Testis (tissue), 2 donors: ENCODE data around the gene PRKAB2.

Experiments used
- POLR2A ChIP-seq: fragments of 450-650 bp; IDR thresholded peaks from one replicate; pipeline ENCODE4 v1.6.1; 2017; ENCODE audit warnings: antibody characterized with exemption, mild to moderate bottlenecking, moderate library complexity
- TF ChIP-seq, protein P1 (sequence below), 3 experiments: fragments of 450-650 bp in 2 of 3; fragments of 200-600 bp in 1 of 3; sonication (generic) in 1 of 3; IDR thresholded peaks; one replicate each; pipeline ENCODE4 v1.5.1; 2016 to 2019; ENCODE audit warnings: antibody characterized with exemption in 3 of 3, mild to moderate bottlenecking in 2 of 3, moderate library complexity in 1 of 3

DNA sequence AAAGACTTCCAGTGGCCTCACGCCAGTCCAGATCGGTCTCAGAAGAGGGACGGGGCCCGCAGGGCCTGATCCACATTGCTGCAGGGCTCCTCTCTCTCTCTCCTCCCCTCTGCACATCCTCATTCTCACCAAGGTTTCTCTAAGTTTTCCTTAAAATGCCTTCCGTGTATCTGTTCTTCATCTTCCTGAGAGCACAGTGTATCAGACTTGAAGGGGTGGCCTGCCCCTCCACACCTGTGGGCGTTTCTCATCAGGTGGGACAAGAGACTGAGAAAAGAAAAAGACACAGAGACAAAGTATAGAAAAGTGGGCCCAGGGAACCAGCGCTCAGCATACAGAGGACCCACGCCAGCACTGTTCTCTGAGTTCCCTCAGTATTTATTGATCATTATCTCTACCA lies 66.4 kb downstream of the PRKAB2 start:
- TF ChIP-seq POLR2A: no peak
- TF ChIP-seq, protein P1, sequence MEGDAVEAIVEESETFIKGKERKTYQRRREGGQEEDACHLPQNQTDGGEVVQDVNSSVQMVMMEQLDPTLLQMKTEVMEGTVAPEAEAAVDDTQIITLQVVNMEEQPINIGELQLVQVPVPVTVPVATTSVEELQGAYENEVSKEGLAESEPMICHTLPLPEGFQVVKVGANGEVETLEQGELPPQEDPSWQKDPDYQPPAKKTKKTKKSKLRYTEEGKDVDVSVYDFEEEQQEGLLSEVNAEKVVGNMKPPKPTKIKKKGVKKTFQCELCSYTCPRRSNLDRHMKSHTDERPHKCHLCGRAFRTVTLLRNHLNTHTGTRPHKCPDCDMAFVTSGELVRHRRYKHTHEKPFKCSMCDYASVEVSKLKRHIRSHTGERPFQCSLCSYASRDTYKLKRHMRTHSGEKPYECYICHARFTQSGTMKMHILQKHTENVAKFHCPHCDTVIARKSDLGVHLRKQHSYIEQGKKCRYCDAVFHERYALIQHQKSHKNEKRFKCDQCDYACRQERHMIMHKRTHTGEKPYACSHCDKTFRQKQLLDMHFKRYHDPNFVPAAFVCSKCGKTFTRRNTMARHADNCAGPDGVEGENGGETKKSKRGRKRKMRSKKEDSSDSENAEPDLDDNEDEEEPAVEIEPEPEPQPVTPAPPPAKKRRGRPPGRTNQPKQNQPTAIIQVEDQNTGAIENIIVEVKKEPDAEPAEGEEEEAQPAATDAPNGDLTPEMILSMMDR (IDR thresholded peaks at IDR 0.05): no peak
